Activated T-cell treated with anti-CD3 and anti-CD28 coated beads, Interleukin-2, amount 50 U/mL, for 4 hours (primary cell): ENCODE data around the gene METTL3. TPM values are rescaled to one million over a fixed set of nuclear protein-coding genes. Genes with fewer than 3 reads are reported as not detected.
A peak's percentile ranks its signal among the peaks of the same experiment; 100 is the strongest.

Experiments
- ATAC-seq, 2 donors: fragments of 200-7000 bp; cut with Tn5 transposase; one replicate each; pipeline ENCODE4 v1.10.0; 2021
- DNase-seq: peaks from one replicate; pipeline ENCODE4 v3.0.0-alpha.2; 2020
- H3K27me3 Mint-ChIP-seq: one replicate; pipeline ENCODE4 v1.8.0; 2021; ENCODE audit warnings: low read depth, mixed read lengths
- H3K36me3 Mint-ChIP-seq: one replicate; pipeline ENCODE4 v1.8.0; 2022; ENCODE audit warnings: mixed read lengths; ENCODE audit not compliant: insufficient read depth
- H3K4me1 Mint-ChIP-seq: one replicate; pipeline ENCODE4 v1.8.0; 2021; ENCODE audit warnings: low read depth, mixed read lengths
- H3K4me3 Mint-ChIP-seq: one replicate; pipeline ENCODE4 v1.8.0; 2021; ENCODE audit warnings: mild to moderate bottlenecking, moderate library complexity, mixed read lengths
- H3K9me3 Mint-ChIP-seq: one replicate; pipeline ENCODE4 v1.8.0; 2021; ENCODE audit warnings: mixed read lengths
- total RNA-seq, 3 donors: library from RNA; stranded (reverse); gene quantifications; one replicate each; pipeline ENCODE4 v1.2.1, GENCODE V29; 2021

Gene METTL3
- total RNA-seq, 3 donors from 2014 or later, result 45.0 to 47.7 (median 45.0) TPM

DNA sequence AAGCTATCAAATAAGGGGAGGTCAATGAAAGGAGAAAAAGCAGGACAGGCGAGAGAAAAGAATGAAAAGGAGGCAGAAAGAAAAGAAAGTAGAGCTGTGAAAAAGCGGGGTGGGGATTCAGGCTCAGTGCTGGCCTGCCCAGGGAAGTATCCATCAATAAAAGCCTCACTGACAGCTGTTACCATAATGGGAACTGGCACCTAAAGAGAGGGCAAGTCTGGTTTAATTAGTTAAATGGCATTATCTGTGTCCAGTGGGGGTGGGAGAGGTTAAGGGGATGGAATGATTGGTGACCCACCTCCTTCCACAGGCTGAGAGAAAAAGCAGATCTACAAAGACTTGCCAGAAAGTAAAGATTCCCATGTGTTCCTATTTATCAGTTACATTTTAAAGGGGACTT lies 7.6 kb upstream of the METTL3 start:
- Mint-ChIP-seq H3K9me3 (no peaks in the 10 kb centered on the region), H3K4me3 (no peak overlapping the region), H3K36me3 (no peaks in the 10 kb centered on the region), H3K27me3 (peaks cover 3% of the 10 kb centered on the region), H3K4me1 (no peaks in the 10 kb centered on the region)
- ATAC-seq (no peak), DNase-seq (no peak)

DNA sequence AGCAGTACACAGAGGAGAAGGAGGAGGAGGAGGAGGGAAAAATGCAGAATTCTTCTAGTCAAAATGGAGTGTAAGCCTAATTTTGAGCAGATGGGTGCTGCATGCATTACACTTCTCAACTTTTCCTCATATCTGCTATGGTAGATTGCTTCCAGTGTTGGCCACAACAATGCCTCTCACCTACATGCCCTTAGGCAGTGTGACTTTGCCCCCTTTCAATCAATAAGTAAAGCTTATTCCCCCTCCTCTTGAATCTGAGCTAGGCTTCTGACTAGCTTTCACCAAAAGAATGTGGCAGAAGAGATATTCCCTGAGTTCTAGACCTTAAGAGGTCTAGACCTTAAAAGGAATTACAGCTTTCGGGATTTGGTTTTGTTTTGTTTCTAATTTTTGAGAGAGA lies 3.2 kb upstream of the METTL3 start:
- ATAC-seq (no peak), DNase-seq (no peak)
- Mint-ChIP-seq H3K36me3 (peaks cover 3% of the 10 kb centered on the region), H3K4me3 (no peak overlapping the region), H3K4me1 (peaks cover 17% of the 10 kb centered on the region), H3K27me3 (peaks cover 3% of the 10 kb centered on the region), H3K9me3 (no peaks in the 10 kb centered on the region)

DNA sequence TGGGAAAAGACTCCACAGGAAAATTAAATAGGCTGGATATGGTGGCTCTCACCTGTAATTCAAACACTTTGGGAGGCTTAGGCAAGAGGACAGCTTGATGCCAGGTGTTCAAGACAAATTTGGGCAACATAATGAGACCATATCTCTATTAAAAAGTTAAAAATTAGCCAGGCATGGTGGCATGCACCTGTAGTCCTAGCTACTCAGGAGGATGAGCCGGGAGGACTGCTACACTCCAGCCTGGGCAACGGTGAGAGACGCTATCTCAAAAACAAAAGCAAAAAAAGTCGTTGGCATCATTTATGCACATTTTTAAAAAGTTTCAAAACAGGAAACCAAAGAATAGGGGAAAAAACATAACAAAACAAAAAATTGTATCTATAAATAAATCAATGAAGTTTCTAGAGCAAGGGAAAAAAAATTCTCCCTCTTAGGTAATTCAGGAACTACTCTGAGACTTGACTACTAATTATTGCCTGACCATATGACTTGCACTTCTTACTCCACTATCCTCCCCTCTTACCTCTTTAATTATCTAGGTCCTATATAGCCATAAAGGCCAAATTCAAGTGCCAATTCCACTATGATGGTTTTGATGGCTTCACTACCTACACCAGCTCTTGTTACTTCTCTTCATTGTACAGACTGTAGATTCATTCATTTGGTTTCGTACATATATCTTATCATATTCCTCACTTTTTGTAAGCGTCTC lies 1.6 kb downstream of the METTL3 start:
- H3K27me3 Mint-ChIP-seq, result no peaks in the 10 kb centered on the region
- H3K9me3 Mint-ChIP-seq, result no peaks in the 10 kb centered on the region
- DNase-seq, result no peak
- H3K4me1 Mint-ChIP-seq, result peaks cover 46% of the 10 kb centered on the region
- H3K4me3 Mint-ChIP-seq, result peak overlapping the region; percentile 100
- no peak for ATAC-seq
- peaks cover 6% of the 10 kb centered on the region for H3K36me3 Mint-ChIP-seq

DNA sequence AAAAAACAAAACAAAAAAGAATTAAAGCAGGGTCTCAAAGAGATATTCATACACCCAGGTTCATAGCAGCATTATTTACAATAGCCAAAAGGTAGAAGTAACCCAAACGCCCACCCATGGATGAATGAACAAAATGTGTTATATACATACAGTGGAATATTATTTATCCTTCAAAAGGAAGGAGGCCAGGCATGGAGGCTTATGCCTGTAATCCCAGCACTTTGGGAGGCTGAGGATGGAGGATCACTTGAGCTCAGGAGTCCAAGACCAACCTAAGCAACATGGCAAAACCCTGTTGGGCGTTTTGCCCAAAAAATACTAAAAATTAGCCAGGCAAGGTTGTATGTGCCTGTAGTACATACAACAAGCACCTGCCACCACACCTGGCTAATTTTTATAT lies 4.6 kb downstream of the METTL3 start:
- peaks cover 23% of the 10 kb centered on the region for H3K36me3 Mint-ChIP-seq
- no peak overlapping the region for H3K4me3 Mint-ChIP-seq
- DNase-seq (no peak), ATAC-seq (no peak)
- H3K4me1 Mint-ChIP-seq, result peaks cover 47% of the 10 kb centered on the region
- no peaks in the 10 kb centered on the region for H3K9me3 Mint-ChIP-seq
- H3K27me3 Mint-ChIP-seq, result no peaks in the 10 kb centered on the region

DNA sequence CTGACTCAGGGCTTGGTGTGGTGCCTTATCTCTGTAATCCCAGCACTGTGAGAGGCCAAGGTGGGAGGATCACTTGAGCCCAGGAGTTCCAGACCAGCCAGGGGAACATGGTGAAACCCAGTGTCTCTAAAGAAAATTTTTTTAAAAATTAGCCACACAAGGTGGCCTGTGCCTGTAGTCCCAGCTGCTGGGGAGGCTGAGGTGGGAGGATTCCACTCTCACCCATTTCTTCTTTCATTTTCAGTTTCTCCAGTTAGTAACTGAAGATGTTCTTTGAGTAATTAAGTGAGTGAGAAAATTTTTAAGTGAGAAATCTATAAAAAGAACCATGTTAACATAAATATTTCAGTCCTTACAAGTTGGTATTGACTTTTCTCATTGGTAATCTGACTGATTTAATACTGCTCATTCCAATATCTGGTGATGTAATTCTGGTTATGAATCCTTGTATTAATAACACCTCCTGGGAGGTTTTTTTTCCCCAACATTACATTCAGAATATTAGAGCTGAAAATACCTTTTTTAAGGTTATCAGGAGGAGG lies 6.1 kb downstream of the METTL3 start:
- H3K4me1 Mint-ChIP-seq, result peaks cover 46% of the 10 kb centered on the region
- DNase-seq (no peak), ATAC-seq (peak; percentile 84 to 87)
- no peak overlapping the region for H3K4me3 Mint-ChIP-seq
- H3K9me3 Mint-ChIP-seq, result no peaks in the 10 kb centered on the region
- H3K36me3 Mint-ChIP-seq, result peaks cover 29% of the 10 kb centered on the region
- H3K27me3 Mint-ChIP-seq, result no peaks in the 10 kb centered on the region

DNA sequence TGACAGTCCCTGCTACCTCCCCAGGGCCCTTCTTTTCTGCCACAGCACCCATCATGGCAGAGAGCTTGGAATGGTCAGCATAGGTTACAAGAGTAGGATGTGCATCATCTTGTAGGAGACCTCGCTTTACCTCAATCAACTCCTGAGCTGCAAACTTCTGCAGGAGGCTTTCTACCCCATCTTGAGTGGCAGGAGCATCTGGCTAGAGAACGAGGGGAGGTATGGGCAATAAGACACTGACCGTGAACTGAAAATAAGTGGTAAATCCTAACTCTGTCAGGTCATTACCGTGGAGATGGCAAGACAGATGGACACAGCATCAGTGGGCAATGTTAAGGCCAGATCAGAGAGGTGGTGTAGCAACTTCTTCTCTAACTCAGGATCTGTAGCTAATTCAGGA lies 7.8 kb downstream of the METTL3 start:
- Mint-ChIP-seq H3K9me3 (no peaks in the 10 kb centered on the region), H3K36me3 (peaks cover 40% of the 10 kb centered on the region), H3K4me1 (peaks cover 47% of the 10 kb centered on the region), H3K27me3 (no peaks in the 10 kb centered on the region), H3K4me3 (no peak overlapping the region)
- DNase-seq (no peak), ATAC-seq (no peak)

DNA sequence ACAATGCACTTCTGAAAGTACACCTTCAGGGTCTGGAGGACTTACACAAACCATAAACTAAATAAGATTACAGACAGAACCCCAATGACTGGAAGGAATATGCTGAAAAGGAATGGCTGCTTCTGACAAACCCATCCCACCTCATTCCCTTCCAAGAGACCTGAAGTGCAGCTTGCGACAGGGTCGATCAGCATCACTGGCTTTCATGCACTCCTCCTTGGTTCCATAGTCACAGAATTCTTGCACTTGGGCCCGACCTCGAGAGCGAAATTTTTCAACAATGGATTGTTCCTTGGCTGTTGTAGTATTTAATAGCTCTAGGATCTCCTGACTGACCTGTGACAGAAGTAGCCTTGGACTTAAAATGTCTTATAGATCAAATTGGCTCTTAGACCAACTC lies 9.6 kb downstream of the METTL3 start:
- Mint-ChIP-seq H3K27me3 (no peaks in the 10 kb centered on the region), H3K9me3 (no peaks in the 10 kb centered on the region), H3K4me3 (no peak overlapping the region), H3K36me3 (peaks cover 39% of the 10 kb centered on the region), H3K4me1 (peaks cover 37% of the 10 kb centered on the region)
- DNase-seq (no peak), ATAC-seq (no peak)

DNA sequence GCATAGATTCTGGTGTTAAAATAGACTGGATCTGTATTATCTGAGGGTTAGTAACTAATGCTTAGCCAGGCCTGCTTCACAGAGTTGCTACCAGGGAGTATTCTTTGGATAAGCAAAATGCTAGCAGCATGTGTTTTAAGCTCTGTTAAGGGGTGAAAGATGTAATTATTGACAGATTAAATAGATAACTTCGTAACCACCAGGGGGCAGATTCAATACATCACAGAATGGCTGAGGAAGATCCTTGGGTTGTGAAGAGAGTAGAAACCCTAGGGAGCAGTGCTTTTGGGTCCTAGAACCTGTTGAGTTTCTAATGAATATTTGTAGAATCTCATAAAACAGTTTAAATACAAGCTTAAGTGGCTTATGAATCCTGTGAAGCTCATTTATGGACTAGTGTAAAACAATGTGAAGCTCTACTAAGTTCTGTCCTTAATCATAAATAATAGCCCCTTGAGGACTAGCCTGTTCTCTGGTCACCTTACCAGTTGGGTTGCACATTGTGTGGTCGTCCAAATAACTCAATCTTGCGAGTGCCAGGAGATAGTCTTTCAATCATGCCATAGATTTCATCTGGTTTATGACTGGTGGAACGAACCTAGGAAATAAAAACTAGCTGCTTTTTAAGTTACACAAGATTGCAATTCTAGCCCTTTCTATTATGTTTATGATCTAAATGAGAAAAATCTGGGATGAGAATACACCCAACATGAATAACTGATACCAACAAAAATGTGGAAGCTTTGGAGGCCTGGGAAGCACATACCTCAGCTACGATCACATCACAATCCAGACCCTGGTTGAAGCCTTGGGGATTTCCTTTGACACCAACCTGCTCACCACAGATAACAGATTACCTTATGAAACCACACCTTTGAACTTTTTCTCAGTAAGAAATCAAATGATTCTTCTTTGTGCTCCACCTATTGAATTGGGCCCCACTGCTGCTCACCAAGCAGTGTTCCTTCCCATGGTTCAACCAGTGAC lies 12.3 kb downstream of the METTL3 start:
- no peak overlapping the region for H3K4me3 Mint-ChIP-seq
- no peaks in the 10 kb centered on the region for H3K9me3 Mint-ChIP-seq
- peaks cover 49% of the 10 kb centered on the region for H3K36me3 Mint-ChIP-seq
- ATAC-seq, result peak; percentile 70 to 73
- no peaks in the 10 kb centered on the region for H3K27me3 Mint-ChIP-seq
- no peak for DNase-seq
- H3K4me1 Mint-ChIP-seq, result peaks cover 24% of the 10 kb centered on the region

DNA sequence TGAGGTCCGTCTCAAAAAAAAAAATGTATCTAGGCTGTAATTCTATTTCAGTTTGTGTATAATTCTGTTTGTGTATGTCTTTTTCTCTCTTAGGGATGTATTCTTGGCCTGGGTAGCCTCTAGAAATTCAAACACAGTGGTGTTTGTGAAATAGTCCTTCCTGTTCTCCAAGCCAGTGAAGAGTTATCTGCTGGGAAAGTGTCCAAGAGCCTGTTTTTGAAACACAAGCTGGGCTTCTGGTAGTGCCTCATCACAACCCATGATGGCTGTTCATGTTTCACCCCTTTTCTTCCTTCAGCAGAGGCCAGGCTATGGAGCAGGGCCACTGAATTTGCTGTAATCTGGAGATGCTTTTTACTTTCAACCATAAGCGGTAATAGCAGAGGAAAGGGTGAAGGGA lies 14.7 kb downstream of the METTL3 start:
- ATAC-seq, result no peak
- peaks cover 22% of the 10 kb centered on the region for H3K4me1 Mint-ChIP-seq
- no peaks in the 10 kb centered on the region for H3K9me3 Mint-ChIP-seq
- no peak overlapping the region for H3K4me3 Mint-ChIP-seq
- DNase-seq, result no peak
- peaks cover 44% of the 10 kb centered on the region for H3K36me3 Mint-ChIP-seq
- no peaks in the 10 kb centered on the region for H3K27me3 Mint-ChIP-seq

DNA sequence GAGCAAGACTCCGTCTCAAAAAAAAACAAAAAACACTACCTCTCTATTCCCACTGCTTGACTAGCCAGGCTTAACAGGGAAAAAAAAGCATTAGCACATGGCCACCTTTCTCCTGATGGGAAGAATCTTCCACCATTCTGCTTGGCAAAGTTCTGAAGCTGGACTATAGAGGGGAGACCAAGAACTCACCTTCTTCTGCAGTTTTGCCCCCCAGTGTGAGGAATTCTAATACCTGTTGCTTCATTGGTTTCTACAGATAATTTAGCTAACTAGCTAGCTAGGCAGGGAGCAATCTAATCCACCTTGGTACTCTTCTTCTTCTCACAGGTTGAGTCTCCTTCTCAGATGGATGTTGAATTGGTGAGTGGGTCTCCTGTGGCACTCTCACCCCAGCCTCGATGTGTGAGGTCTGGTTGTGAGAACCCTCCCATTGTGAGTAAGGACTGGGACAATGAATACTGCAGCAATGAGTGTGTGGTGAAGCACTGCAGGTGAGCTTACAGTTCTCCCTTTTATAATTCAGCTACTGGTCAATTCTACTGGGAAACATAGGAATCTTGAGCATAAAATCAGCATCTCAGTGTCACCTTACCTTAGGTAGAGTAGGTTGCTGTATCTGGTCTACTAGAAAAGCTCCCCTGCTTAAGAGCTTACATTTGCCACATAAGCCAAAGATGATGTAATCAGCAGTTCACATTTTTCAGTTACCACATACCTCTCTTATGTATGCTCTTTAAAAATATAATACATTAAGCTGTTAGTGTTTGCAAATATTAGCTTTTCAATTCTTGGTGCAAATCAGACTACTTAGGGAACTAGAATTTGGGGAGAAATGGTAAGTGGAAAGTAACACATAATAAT lies 16.0 kb downstream of the METTL3 start:
- H3K4me1 Mint-ChIP-seq, result peaks cover 16% of the 10 kb centered on the region
- H3K27me3 Mint-ChIP-seq, result no peaks in the 10 kb centered on the region
- H3K4me3 Mint-ChIP-seq, result no peak overlapping the region
- H3K9me3 Mint-ChIP-seq, result no peaks in the 10 kb centered on the region
- DNase-seq (no peak), ATAC-seq (no peak)
- H3K36me3 Mint-ChIP-seq, result peaks cover 36% of the 10 kb centered on the region

DNA sequence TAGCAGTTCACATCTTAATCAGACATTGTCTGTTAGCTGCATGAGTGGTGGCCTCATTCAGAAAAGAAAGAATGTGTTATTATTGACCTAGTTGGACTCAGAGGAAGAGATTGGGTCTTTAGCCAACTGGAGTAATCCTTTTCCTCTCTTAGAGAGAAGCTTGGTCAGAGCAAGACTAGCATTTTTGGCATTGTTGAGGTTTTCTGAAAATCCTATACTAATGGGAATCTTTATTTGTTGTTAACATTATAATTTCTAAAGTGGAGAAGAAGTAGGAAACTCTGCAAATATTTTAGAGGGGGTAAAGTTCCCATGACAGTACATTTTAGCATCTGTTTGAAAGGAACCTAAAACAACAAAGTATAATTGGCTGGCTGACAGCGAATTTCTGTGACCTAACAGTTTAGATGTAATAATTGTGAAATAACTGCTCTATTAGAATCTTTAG lies 24.5 kb downstream of the METTL3 start:
- no peak for DNase-seq
- no peak overlapping the region for H3K4me3 Mint-ChIP-seq
- no peak for ATAC-seq
- H3K36me3 Mint-ChIP-seq, result peaks cover 26% of the 10 kb centered on the region
- no peaks in the 10 kb centered on the region for H3K9me3 Mint-ChIP-seq
- H3K4me1 Mint-ChIP-seq, result peaks cover 8% of the 10 kb centered on the region
- no peaks in the 10 kb centered on the region for H3K27me3 Mint-ChIP-seq

DNA sequence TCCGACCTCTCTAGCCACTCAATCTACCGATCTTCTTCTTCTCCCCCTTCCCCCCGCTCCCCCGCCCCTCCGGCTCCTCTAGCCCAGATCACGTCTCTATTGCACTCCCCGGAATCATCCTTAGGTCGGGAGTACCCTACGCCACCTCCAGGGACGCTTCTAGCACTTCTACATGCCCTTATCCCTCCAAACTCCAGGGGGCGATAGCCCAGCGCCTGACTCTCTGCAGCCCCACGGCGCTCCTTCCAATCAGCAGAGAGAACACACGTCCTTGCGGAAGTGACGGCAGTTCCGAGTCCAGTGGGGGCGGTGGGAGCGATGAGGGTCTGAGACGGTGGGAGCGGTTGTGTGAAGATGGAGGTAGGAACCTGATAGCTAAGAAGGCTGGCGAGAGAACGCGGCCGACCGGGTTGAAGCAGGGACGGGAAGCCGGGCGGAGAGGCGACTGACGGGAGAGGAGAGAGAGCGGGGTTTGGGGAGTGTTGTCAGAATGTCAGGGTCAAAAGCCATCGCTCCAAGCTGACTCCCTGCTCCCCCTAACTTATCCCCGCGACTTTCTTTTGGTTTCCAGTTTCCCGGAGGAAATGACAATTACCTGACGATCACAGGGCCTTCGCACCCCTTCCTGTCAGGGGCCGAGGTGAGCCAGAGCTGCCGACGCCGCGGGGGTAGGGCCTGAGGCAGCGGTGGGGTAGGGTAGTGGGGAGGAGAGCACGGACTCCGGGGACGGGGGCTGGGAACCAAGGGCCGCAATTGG lies 34.0 kb downstream of the METTL3 start, which contains the start of the genes RAB2B and TOX4:
TSS of gene RAB2B (minus strand) at position 35 of the 757 bp plus-strand sequence. CDS start 87 bp downstream, outside the sequence.
TSS of gene TOX4 (plus strand) at position 271 of the 757 bp plus-strand sequence. CDS start at position 355, 84 bp downstream.
- peak; percentile 97 to 98 for ATAC-seq
- peak; percentile 89 for DNase-seq
- H3K27me3 Mint-ChIP-seq, result no peaks in the 10 kb centered on the region
- no peaks in the 10 kb centered on the region for H3K9me3 Mint-ChIP-seq
- peaks cover 18% of the 10 kb centered on the region for H3K36me3 Mint-ChIP-seq
- H3K4me1 Mint-ChIP-seq, result peaks cover 35% of the 10 kb centered on the region
- H3K4me3 Mint-ChIP-seq, result peak within 1 kb of the TSS; percentile 97

DNA sequence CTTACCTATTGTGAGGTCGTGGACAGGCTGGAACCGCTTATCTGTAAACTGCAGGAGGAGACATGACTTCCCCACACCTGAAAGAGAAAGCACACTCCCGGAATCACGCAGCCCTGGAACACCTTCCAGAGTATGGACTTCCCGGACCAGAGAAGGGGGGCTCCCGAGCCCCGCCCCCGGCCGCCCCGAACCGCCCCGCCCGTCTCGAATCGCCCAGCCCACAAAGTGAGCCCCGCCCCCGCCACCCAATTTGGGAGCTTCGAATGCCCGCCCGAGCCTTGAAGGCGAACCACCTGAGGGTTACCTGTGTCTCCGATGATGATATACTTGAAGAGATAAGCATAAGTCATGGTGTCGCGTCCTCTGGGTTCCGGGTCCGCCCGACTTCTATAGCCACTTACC lies 34.6 kb downstream of the METTL3 start:
- Mint-ChIP-seq H3K27me3 (no peaks in the 10 kb centered on the region), H3K4me3 (peak overlapping the region; percentile 97), H3K36me3 (peaks cover 19% of the 10 kb centered on the region), H3K9me3 (no peaks in the 10 kb centered on the region), H3K4me1 (peaks cover 35% of the 10 kb centered on the region)
- peak; percentile 81 for DNase-seq
- peak; percentile 49 to 55 for ATAC-seq
